ENCODE results near the gene UBE3D.

GRCh38 chr6:82989736-82990290 lies 75.8 kb downstream of the UBE3D start:
- no peak for TF ChIP-seq CTCF (IDR thresholded peaks at IDR 0.05; ENCODE audit: low read length)
- TF ChIP-seq EZH2 (optimal IDR thresholded peaks at IDR 0.05; ENCODE audit: low read depth, low read length): no peak
- TF ChIP-seq EZH2phosphoT487 (IDR thresholded peaks at IDR 0.05; ENCODE audit: low read length): no peak
